Skeletal muscle cell (primary cell): ENCODE results near the gene TMEM121B.

Source experiments
- DNase-seq: peaks from one replicate; pipeline ENCODE4 v3.0.0-alpha.2; 2010; ENCODE audit warnings: low read depth
- H3K4me3 ChIP-seq: 2 replicates; pipeline ENCODE4 v1.5.1; 2011; ENCODE audit warnings: low read depth, mild to moderate bottlenecking, control low read depth, low read length, moderate library complexity

The TMEM121B gene

DNA sequence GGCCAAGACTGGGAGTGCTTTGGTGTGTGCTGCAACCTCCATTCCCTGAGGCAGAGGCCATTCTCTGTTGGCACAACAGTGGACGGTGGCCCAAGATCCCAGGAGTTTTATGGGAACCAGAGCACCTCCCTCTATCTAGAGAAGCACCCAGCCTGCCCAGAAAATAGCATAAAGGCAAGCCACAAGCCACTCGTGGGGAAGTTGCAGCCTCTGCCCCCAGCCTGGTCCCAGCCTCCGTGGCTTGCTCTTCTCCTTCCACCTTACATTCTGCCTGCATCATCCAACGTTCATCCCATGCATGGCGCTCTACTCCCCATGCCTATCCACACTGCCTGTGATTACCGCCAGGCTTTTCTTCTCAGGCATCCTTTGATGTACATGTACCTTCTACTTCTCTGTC lies 20.5 kb downstream of the TMEM121B start:
- DNase-seq: no peak
- H3K4me3 ChIP-seq: no peak overlapping the region

DNA sequence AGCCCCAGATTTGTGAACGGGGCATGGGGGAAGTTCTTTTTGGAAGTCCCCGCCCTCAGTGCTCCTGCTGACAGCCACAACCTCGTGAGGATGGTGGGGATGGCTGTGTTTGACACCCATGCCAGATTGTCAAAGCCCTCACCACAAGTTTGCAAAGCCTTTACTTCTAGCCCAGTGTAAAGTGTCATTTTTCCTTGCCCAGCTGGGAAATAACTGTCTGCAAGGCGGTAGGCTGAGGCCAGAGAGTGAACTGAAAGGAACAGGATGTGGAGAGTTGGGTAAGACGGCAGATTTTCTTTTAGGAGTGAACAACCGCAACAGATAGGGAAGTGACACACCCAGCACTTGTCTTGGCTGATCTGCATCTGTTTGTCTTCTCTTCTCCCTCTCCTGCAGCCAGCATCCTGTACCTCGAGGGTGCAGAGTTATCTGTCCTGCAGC lies 22.8 kb downstream of the TMEM121B start:
- no peak for DNase-seq
- no peak overlapping the region for H3K4me3 ChIP-seq

DNA sequence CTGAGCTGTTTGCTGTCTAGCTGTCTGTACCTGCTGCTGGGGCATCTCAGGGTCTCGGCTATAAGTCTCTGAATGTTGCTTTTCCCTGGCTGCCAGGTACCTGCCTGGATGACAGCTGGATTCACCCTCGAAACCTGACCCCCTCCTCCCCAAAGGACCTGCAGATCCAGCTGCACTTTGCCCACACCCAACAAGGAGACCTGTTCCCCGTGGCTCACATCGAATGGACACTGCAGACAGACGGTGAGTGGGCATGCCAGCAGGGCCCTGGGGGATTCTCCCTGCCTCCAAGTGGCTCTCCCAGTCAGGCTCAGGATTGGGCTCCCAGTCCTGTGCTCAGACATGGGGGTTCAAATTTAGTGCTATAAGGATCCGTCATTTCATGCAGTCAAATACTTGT lies 23.5 kb downstream of the TMEM121B start:
- DNase-seq: no peak
- H3K4me3 ChIP-seq: no peak overlapping the region

DNA sequence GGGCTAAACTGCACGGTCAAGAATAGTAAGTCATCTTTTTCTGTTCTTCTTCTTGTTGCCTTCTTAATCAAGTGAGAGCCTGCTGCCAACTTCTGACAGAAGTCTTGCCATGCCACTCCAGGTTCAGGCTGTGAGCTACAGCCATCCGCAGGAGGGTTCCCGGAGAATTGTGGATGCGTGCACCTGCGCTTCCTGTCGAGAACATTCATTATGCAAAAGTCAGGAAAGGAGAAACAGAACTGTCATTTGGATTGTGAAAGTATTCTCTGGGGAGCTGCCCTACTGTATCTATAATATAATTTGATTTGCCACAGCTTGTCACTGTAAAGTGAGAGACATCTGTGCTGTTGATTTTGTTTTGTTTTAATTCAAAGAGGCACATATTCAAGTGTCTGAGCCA lies 24.1 kb downstream of the TMEM121B start:
- DNase-seq: no peak
- H3K4me3 ChIP-seq: no peak overlapping the region

DNA sequence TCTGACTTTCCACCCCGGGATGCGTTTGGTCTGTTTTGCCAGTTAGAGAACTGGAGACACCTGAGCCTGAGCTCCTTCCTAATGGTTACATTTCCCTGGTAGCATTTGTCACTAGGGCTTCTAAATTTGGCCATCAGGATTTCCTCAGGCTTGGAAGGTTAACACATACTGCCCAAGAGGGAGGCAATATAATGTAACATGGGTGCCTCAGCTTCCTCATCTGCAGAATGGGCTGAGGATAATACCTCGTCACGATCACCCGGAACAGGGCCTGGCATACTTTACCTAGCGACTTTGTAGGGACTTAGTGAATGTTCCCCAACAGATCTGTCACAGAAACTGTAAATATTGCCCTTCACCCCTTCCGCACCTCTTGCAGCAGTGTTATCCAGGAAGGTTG lies 25.1 kb downstream of the TMEM121B start:
- no peak overlapping the region for H3K4me3 ChIP-seq
- DNase-seq: no peak

DNA sequence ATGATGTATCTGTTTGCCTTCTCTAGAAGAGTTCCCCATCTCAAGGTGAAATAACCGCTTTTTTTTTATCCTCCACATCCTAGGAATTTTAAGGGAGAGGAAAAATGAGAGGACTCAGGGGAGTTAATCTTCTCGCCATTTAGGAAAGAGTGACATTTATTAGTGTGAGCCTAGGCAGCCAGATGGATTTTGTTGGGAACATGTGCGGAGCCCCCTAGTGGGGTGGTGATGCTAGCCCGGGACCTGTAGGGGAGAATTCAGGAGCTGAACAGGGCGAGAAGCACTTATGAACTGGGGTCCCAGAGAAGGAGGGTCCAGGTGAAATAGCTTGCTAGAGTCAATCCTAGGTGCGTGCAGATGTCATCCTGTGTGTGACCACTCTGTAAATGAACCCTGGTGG lies 25.6 kb downstream of the TMEM121B start:
- DNase-seq: no peak
- no peak overlapping the region for H3K4me3 ChIP-seq

DNA sequence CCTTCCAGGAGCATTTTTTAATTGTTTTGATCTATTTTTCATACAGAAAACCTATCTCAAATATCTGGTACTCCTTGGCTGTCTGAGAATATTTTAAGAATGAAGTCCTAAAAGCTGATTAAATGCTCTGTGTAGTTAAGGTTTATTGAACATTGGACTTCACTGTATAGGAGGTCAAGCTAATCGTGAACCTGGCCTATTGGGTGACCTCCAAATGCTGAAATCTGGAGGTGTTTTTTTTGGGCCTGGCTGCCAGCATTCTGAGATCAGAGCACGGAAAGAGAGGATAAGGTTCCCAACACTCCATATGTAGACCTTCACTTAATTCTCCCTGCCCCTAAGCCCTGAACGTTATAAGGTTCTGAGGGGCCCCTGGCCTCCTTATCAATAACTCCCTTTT lies 28.1 kb downstream of the TMEM121B start:
- DNase-seq: no peak
- H3K4me3 ChIP-seq: no peak overlapping the region

DNA sequence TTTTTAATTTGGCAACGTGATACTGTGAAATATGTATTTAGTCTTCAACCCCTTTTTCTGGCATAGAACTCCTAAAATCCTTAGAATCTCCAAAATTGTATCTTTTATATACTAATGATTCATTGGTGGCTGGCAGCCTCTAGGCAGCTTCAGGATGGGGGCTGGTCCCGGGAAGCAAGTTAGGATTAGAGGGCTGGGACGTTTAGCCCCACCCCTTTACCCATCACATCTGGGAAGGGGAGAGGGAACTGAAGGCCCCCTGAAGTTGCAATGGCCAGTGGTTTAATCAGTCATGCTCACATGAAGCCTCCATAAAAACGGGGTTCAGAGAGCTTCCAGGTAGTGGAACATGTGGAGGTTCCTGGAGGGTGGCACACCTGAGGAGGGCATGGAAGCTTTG lies 29.3 kb downstream of the TMEM121B start:
- no peak for DNase-seq
- no peak overlapping the region for H3K4me3 ChIP-seq

DNA sequence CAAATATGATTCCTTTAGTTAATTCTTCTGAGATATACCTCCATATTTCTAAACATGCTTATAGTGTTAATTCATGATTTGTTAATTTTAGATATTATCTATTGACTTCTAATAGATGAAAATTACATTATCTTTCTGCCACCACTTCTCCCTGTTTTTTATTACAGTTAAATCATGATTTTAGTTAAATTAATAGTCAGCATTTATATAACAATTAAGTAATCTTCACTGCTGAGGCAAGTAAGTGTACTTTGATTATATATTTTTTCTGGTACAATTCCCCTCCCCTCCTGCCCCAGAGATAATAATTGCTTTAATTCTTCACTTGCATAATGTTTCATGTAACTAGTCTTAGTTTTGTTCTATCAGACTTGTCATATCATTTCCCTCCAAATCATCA lies 30.6 kb downstream of the TMEM121B start:
- H3K4me3 ChIP-seq: no peak overlapping the region
- no peak for DNase-seq

DNA sequence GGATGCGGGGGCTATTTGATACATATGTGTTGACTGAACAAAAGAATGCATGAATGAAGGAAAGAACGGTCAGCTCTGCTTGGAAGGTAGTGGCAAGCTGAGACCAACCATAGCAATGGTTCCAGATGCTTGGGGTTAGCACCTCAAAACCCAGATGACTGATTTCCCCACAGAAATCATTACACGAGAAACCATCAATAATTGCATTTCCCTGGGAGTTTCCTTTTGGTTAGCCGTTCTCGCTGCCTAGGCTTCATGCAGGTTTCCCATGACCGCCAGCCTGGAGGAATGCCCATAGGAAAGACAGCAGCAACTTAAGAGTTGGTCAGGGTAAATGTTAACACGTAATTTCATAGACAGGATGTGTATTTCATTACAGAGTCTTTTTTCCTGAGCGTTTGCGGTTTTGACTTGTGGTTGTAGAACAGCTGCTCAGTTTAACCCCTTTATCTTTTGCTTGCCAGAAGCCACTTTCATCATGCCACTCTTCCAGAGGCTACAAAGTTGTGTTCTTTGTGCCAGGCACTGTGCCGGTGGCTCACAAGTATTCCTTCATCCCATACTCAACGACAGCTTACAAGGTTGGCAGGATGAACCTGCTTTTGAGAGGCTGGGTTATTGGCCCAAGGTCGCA lies 33.5 kb downstream of the TMEM121B start:
- DNase-seq: peak; percentile 60
- H3K4me3 ChIP-seq: no peak overlapping the region

DNA sequence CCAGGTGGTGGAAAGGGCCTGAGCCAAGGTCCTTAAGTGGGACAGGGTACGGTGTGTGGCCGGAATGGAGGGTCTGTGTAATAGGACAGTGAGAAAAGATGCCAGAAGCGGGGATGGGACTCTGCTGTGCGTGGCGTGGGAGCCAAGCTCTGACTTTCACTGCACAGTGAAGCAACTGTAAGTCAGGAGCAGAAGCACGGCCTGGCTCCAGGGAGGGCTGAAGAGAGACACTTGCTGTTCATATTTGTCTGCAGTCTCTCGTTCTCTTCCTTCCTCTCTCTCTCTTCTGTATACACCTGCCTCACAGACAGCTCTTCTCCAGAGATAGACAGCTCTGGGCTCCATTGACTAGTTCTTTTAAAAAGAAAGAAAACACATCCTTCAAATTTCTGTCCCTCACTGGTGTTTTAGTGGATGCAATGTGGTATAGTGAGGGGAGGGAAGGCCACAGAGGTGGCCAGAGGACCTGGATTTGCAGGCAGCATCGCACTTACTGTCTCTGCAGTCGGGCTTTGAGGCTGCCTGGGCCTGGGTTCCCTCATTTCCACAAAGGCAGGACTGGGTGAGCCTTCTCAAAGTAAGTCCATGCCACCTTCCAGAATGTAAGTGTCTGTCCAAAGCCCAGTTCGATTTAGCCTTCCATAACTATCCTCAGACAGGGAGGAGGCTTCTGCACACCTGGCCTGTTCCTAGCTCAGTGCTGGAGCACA lies 34.2 kb downstream of the TMEM121B start:
- H3K4me3 ChIP-seq: no peak overlapping the region
- DNase-seq: no peak

DNA sequence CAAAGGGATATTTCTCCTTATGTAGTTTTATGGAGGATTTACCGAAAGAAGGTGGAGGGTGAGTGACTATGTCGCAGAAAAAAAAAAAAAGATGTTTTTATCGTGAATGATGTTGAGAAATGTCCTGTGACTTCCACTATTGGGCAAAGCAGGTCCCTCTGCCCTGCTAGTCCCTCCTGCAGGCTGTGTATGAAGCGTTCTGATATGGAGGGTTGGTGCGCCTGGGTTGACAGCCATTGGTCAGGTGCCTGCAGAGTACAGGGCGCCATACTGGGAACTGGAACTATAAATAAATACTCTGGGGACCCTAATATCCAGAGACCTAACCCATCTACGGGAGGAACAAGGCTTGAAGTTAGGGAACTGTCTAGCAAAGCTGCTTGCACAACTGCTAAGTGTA lies 34.9 kb downstream of the TMEM121B start:
- no peak for DNase-seq
- peak overlapping the region; percentile 86 for H3K4me3 ChIP-seq

DNA sequence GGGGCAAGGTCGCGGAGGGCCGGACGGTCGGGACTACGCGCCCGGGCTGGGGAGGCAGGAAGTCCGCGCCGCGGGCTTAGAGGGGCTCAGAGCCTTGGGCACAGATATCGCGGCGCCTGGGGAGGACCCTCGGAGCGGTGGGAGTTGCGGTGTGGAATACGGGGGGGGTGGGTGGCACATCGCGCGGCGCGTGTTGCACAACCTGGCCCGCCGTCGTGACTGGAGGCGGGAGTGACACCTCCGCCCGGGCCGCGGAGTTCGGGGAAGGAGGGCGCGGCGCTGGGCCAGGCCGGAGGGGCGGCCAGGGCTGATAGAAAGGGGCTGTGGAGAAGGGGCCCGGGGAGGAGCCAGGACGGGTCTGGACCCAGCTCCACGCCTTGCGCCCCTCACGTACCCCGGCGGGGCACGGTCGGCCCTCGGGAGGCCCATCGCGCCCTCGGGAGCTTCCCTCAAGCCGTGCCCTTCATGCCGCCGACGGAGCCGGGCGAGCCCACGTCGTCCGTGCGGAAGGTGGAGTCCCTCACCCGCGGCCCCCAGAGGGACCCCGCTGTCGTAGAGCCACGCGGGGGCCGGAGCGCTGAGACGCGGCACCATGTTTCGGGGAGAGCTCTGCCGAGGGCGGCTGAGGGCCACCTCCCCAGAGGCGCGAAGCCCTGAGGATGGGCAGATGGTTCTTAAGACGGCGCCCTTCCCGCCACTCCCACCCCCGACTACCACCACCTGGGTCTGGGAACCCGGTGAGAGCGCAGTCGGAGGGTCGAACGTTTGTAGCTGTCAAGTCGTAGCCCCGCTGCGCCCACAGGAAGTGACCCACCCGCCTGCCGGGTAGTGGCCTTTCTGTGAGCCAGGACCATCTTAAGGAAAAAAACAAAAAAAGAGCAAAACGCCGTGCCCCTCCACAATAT lies 35.6 kb downstream of the TMEM121B start:
- no peak for DNase-seq
- peak overlapping the region; percentile 86 for H3K4me3 ChIP-seq

DNA sequence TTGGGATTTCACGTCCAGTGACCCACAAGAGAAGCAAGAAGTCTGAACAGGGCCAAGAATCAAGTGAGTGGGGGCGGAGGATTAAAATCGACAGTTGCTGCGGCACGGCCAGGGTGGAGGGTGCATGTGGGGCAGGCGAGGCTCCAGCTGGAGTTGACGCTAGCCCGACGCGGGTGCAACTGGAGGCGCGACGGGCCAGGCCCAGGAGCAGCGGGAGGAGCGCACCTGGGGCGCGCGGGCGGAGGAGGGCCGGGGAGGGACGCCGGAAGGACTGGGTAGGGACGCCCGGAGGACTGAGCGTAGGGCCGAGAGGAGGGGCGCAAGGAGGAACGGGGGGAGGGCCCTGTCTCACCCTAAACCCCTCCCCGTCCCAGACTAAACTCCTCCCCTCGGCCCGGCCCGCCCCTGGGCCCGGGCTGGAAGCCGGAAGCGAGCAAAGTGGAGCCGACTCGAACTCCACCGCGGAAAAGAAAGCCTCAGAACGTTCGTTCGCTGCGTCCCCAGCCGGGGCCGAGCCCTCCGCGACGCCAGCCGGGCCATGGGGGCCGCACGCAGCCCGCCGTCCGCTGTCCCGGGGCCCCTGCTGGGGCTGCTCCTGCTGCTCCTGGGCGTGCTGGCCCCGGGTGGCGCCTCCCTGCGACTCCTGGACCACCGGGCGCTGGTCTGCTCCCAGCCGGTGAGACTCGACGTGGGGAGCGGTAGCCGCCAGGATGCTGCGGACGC lies 36.4 kb downstream of the TMEM121B start, which contains the start of gene IL17RA:
TSS of gene IL17RA (plus strand) at position 447 of the 723 bp plus-strand sequence. CDS start at position 539, 92 bp downstream.
- peak within 1 kb of the TSS; percentile 86 for H3K4me3 ChIP-seq
- peak; percentile 57 for DNase-seq

DNA sequence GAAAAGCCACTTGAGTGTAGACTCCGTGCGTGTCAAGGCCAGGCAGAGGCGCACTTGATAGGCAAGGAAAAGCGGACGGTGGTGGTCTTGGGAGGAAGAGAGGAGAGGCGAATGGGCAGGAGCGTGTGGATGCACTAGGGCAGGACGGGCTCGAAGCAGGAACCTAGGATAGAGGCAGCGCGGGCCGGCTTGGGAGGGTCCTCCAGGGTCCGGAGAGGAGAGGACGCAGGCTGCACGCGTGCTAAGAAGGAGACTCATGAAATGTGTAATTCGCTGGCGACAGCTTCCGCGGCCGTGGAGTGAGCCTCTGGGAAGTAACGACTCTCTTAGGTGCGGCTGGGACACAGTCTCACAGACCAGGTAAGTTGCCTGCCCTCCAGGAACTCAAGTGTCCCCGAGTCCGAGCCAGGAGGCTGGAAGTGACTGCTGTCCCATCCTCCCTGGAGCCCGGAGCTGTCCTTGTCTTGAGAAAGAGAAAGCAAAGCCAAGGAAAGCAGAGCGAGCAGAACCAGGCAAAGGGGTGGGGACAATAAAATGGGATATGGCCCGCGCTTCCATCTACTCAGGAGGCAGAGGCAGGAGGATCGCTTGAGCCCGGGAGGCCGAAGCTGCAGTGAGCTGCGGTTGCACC lies 37.2 kb downstream of the TMEM121B start:
- no peak for DNase-seq
- H3K4me3 ChIP-seq: peak overlapping the region; percentile 86

DNA sequence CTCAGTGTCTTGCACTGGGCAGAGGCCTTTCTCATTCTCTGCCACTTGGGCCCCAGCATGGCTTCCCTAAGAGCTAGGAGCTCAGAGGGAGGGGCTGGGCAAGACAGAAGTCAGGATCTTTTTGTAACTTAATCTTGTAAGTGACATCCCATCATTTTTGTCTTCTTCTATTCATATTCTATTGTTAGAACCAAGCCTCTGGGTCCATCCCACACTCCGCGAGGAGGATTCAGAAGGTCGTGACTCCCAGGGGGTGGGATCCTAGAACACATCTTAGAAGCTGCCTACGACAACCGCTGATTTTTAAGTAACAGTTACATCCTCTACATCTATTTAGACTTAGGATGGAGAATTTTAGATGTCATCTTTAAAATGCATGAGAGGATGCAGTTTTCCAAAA lies 37.9 kb downstream of the TMEM121B start:
- H3K4me3 ChIP-seq: no peak overlapping the region
- no peak for DNase-seq

DNA sequence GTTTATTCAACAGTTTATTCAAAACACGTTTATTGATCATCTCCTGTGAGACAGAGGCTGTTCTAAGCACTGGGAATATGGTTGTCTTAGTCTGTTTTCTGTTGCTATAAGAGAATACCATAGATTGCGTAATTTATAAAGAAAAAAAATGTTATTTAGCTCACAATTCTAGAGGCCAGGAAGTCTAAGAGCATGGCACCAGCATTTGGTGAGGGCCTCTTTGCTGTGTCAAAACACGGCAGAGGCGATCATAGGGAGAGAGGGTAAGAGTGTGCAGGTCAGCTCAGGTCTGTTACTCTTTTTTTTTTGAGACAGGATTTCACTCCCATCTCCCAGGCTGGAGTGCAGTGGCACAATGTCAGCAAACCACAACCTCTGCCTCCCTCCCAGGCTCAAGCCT lies 41.6 kb downstream of the TMEM121B start:
- H3K4me3 ChIP-seq: no peak overlapping the region
- no peak for DNase-seq

DNA sequence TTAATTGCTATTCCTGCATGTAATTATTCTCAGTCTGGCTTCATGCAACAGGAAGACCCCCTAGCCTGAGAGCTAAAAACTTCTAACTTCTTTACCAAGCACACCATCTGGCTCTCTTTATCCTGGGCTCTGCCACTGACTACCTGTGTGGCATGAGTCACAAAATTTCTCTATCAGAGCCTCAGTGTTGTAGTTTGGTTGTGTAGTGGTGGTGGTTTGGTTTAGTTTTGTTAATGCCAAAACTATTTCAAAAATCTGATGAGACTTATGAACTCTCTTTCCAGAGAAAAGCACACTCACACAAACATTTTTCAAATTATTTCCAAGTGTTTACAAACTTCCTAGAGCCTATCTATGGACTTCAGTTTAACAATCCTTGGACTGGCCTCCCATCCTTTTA lies 43.9 kb downstream of the TMEM121B start:
- no peak for DNase-seq
- no peak overlapping the region for H3K4me3 ChIP-seq

DNA sequence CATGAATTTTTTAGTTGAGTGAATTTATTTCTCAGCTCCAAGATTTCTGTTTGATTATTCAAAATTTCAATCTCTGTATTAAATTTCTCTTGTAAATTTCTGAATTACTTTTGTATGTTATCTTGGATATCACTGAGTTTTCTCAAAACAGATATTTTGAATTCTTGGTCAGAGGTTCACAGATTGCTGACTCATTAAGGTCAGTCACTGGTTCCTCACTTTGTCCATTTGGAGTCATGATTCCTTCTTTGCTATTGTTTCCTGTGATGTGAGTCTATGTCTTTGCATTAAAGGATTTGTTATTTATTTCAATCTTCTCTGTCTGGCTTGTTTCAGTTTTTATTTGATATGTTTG lies 46.5 kb downstream of the TMEM121B start:
- no peak overlapping the region for H3K4me3 ChIP-seq
- no peak for DNase-seq
